ENCODE results near the gene CSH2. TPM values are rescaled to one million over a fixed set of nuclear protein-coding genes. Genes with fewer than 3 reads are reported as not detected.

The CSH2 gene
- total and polyA plus RNA-seq, 2 of the 13 experiments (the other 11 are each of a cell fraction or from before 2014, with no cell fraction given), result not detected

GRCh38 chr17:63841350-63842172 lies 31.9 kb downstream of the CSH2 start (continued):
- TF ChIP-seq ZNF180 (CRISPR knock-in tag; IDR thresholded peaks at IDR 0.05; ENCODE audit: borderline replicate concordance, low read depth), result 0 out of 2 replicates have a peak, but pooled peaks have one; percentile 50
- TF ChIP-seq NFE2 (CRISPR knock-in tag; IDR thresholded peaks at IDR 0.05), result no peak
- 0 out of 2 replicates have a peak, but pooled peaks have one; percentile 60 for TF ChIP-seq NCOA5 (CRISPR knock-in tag; IDR thresholded peaks at IDR 0.05)
- 0 out of 2 replicates have a peak, but pooled peaks have one; percentile 13 for TF ChIP-seq ONECUT2 (CRISPR knock-in tag; IDR thresholded peaks at IDR 0.05)
- TF ChIP-seq ZNF547 (CRISPR knock-in tag; IDR thresholded peaks at IDR 0.05), result 0 out of 2 replicates have a peak, but pooled peaks have one; percentile 41
- TF ChIP-seq, protein P1, sequence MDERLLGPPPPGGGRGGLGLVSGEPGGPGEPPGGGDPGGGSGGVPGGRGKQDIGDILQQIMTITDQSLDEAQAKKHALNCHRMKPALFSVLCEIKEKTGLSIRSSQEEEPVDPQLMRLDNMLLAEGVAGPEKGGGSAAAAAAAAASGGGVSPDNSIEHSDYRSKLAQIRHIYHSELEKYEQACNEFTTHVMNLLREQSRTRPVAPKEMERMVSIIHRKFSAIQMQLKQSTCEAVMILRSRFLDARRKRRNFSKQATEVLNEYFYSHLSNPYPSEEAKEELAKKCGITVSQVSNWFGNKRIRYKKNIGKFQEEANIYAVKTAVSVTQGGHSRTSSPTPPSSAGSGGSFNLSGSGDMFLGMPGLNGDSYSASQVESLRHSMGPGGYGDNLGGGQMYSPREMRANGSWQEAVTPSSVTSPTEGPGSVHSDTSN (CRISPR knock-in tag; IDR thresholded peaks at IDR 0.05), result no peak
- no peak for TF ChIP-seq ZNF616 (CRISPR knock-in tag; IDR thresholded peaks at IDR 0.05; ENCODE audit: low read depth)
- 0 out of 4 replicates have a peak, but pooled peaks of 1 of the 2 experiments have one; percentile 1 for TF ChIP-seq REST (IDR thresholded peaks at IDR 0.05; ENCODE audit: borderline replicate concordance in 1 of 2, low read depth in 1 of 2, low read length in 2 of 2)
- TF ChIP-seq JUN (CRISPR knock-in tag; IDR thresholded peaks at IDR 0.05), result 0 out of 2 replicates have a peak, but pooled peaks have one; percentile 9
- no peak for TF ChIP-seq PAF1 (CRISPR knock-in tag; IDR thresholded peaks at IDR 0.05)
- TF ChIP-seq ZSCAN29 (CRISPR knock-in tag; conservative IDR thresholded peaks at IDR 0.05), result no peak
- TF ChIP-seq ZNF747 (CRISPR knock-in tag; IDR thresholded peaks at IDR 0.05; ENCODE audit: borderline replicate concordance), result peak; percentile 69; the same call in 1 of the 2 replicates
- 0 out of 2 replicates have a peak, but pooled peaks have one; percentile 55 for TF ChIP-seq ZNF225 (CRISPR knock-in tag; IDR thresholded peaks at IDR 0.05)
- 0 out of 2 replicates have a peak, but pooled peaks have one; percentile 18 for TF ChIP-seq BHLHE40 (IDR thresholded peaks at IDR 0.05; ENCODE audit: low read length)
- TF ChIP-seq ZNF414 (CRISPR knock-in tag; IDR thresholded peaks at IDR 0.05), result peak; percentile 19; the same call in 1 of the 2 replicates
- TF ChIP-seq FOXA3 (CRISPR knock-in tag; IDR thresholded peaks at IDR 0.05), result no peak
- TF ChIP-seq ZNF781 (CRISPR knock-in tag; IDR thresholded peaks at IDR 0.05; ENCODE audit: borderline replicate concordance, not compliant biosample characterization), result peak; percentile 22
- 0 out of 2 replicates have a peak, but pooled peaks have one; percentile 45 for TF ChIP-seq ZNF550 (CRISPR knock-in tag; IDR thresholded peaks at IDR 0.05; ENCODE audit: borderline replicate concordance)
- TF ChIP-seq ZNF543 (CRISPR knock-in tag; IDR thresholded peaks at IDR 0.05), result peak; percentile 28; the same call in 1 of the 2 replicates
- TF ChIP-seq CBX5 (CRISPR knock-in tag; IDR thresholded peaks at IDR 0.05; ENCODE audit: borderline replicate concordance), result peak; percentile 58; the same call in 1 of the 2 replicates
- peak; percentile 63; the same call in 1 of the 2 replicates for TF ChIP-seq NAIF1 (CRISPR knock-in tag; IDR thresholded peaks at IDR 0.05; ENCODE audit: borderline replicate concordance)
- peak; percentile 99 for TF ChIP-seq ZNF768 (CRISPR knock-in tag; IDR thresholded peaks at IDR 0.05)
- TF ChIP-seq MAX (IDR thresholded peaks at IDR 0.05), result peak; percentile 20; the same call in 1 of the 2 replicates
- TF ChIP-seq KLF12 (CRISPR knock-in tag; IDR thresholded peaks at IDR 0.05; ENCODE audit: borderline replicate concordance), result no peak; the same call in 1 of the 2 replicates
